ENCODE data around the gene CLPTM1.

DNA sequence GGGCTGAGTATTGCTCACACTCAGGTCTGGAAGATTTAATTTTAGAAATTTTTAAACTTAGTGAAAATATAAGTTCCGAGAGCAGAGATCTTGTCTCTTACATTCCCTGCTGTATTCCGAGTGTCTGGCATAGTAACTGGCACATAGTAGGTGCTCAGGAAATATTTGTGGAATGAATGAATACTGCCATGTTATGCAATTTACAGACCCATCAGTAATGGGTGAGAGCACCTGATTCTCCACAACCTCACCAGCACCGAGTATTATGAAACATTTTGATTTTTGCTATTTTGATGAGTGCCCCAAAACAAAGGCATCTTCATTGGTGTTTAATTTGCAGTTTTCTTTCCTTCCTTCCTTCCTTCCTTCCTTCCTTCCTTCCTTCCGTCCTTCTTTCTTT is 67.9 kb downstream of the CLPTM1 start:
- no peak for TF ChIP-seq POLR2A (IDR thresholded peaks at IDR 0.05; ENCODE audit: low read depth, low read length)
- TF ChIP-seq EZH2 (IDR thresholded peaks at IDR 0.05; ENCODE audit: borderline replicate concordance, low read depth, low read length, severe bottlenecking) = no peak
- TF ChIP-seq, protein P1, sequence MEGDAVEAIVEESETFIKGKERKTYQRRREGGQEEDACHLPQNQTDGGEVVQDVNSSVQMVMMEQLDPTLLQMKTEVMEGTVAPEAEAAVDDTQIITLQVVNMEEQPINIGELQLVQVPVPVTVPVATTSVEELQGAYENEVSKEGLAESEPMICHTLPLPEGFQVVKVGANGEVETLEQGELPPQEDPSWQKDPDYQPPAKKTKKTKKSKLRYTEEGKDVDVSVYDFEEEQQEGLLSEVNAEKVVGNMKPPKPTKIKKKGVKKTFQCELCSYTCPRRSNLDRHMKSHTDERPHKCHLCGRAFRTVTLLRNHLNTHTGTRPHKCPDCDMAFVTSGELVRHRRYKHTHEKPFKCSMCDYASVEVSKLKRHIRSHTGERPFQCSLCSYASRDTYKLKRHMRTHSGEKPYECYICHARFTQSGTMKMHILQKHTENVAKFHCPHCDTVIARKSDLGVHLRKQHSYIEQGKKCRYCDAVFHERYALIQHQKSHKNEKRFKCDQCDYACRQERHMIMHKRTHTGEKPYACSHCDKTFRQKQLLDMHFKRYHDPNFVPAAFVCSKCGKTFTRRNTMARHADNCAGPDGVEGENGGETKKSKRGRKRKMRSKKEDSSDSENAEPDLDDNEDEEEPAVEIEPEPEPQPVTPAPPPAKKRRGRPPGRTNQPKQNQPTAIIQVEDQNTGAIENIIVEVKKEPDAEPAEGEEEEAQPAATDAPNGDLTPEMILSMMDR (IDR thresholded peaks at IDR 0.05; ENCODE audit: extremely low read depth in 1 of 2, insufficient read depth in 1 of 2, low read depth in 1 of 2, low read length in 2 of 2) = no peak
- no peak for TF ChIP-seq POLR2AphosphoS5 (IDR thresholded peaks at IDR 0.05; ENCODE audit: insufficient read depth, low read depth, low read length)
- no peak for TF ChIP-seq GATA2 (IDR thresholded peaks at IDR 0.05; ENCODE audit: insufficient read depth, insufficient read length, low read depth, low read length)
- no peak for TF ChIP-seq JUN (IDR thresholded peaks at IDR 0.05; ENCODE audit: borderline replicate concordance, insufficient read depth, insufficient read length, low read depth)
- no peak for TF ChIP-seq MYC (IDR thresholded peaks at IDR 0.05; ENCODE audit: low read depth, low read length)
- TF ChIP-seq, protein P2, sequence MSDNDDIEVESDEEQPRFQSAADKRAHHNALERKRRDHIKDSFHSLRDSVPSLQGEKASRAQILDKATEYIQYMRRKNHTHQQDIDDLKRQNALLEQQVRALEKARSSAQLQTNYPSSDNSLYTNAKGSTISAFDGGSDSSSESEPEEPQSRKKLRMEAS (IDR thresholded peaks at IDR 0.05; ENCODE audit: insufficient read depth, insufficient read length) = no peak

Data from endothelial cell of umbilical vein (primary cell).